SK-N-SH (cell line): ENCODE data around the gene CDS2.

Experiments
- CTCF ChIP-seq: fragments of 200-600 bp; sonication (generic); IDR thresholded peaks from 2 replicates; pipeline ENCODE4 v1.6.1; 2017; ENCODE audit warnings: antibody characterized with exemption, mild to moderate bottlenecking, moderate library complexity
- MAX ChIP-seq: IDR thresholded peaks from 2 replicates; pipeline ENCODE4 v1.4.0; 2012; ENCODE audit warnings: low read depth
- TAF1 ChIP-seq: IDR thresholded peaks from 2 replicates; pipeline ENCODE4 v1.6.1; 2012; ENCODE audit warnings: low read depth, mild to moderate bottlenecking, low read length, moderate library complexity, borderline replicate concordance

DNA sequence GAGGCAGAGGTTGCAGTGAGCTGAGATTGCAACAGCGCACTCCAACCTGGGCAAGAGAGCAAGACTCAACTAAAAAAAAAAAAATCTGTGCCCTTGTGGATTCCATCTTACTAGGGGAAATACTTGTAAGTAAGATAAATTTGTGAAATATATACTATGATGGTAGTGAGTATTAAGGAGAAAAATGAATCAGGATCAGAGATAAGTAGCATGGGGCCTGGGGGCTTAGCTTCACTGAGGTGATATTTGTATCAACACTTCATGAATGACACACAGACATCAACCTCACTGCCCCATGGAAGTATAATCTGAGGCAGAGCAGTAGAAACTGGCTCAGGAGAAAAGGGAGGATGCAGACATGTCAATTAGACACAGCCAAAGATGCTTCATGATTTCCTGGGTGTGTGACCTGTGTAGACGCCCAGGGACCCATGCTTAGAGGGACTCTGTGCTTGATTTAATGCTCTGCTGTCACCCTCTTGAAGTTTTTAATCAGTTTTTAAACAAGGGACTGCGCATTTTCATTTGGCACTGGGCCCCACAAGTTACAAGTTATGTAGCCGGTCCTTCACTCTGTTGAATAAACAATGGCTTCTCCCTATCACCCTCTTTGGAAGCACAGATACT lies 48.9 kb upstream of the CDS2 start:
- no peak for TF ChIP-seq CTCF
- TF ChIP-seq MAX: no peak
- TF ChIP-seq TAF1: no peak
